Neural progenitor cell (in vitro differentiated cells): ENCODE results near the gene ACOT7. TPM values are rescaled to one million over a fixed set of nuclear protein-coding genes. Genes with fewer than 3 reads are reported as not detected.
A peak's percentile ranks its signal among the peaks of the same experiment; 100 is the strongest.

ENCODE experiments used
- DNase-seq: peaks from one replicate; pipeline ENCODE4 v3.0.0-alpha.2; 2016; ENCODE audit warnings: low spot score
- H2AFZ ChIP-seq: fragments of 200-600 bp; sonication (generic); replicated peaks from 2 replicates; pipeline ENCODE4 v1.6.1; 2016; ENCODE audit warnings: antibody characterized with exemption
- H3F3A ChIP-seq: fragments of 200-600 bp; sonication (generic); 2 replicates; pipeline ENCODE4 v1.6.1; 2016; ENCODE audit warnings: antibody characterized with exemption, low read depth
- H3K27ac ChIP-seq: fragments of 200-600 bp; sonication (generic); 2 replicates; pipeline ENCODE4 v1.5.1; 2016; ENCODE audit warnings: mild to moderate bottlenecking
- H3K27me3 ChIP-seq: fragments of 200-600 bp; sonication (generic); 2 replicates; pipeline ENCODE4 v1.6.1; 2016; ENCODE audit warnings: mild to moderate bottlenecking, moderate library complexity
- H3K36me3 ChIP-seq: fragments of 200-600 bp; sonication (generic); 2 replicates; pipeline ENCODE4 v1.5.1; 2016
- H3K4me1 ChIP-seq: fragments of 200-600 bp; sonication (generic); 2 replicates; pipeline ENCODE4 v1.6.1; 2016; ENCODE audit warnings: mixed run types
- H3K4me2 ChIP-seq: fragments of 200-600 bp; sonication (generic); 2 replicates; pipeline ENCODE4 v1.6.1; 2016
- H3K4me3 ChIP-seq: fragments of 200-600 bp; sonication (generic); 2 replicates; pipeline ENCODE4 v1.5.1; 2016
- H3K79me2 ChIP-seq: fragments of 200-600 bp; sonication (generic); 2 replicates; pipeline ENCODE4 v1.6.1; 2016; ENCODE audit warnings: low read depth
- H3K9ac ChIP-seq: fragments of 200-600 bp; sonication (generic); 2 replicates; pipeline ENCODE4 v1.6.1; 2016
- H3K9me3 ChIP-seq: fragments of 200-600 bp; sonication (generic); 2 replicates; pipeline ENCODE4 v1.5.1; 2016; ENCODE audit warnings: low read depth
- H4K20me1 ChIP-seq: fragments of 200-600 bp; sonication (generic); 2 replicates; pipeline ENCODE4 v1.6.1; 2016; ENCODE audit warnings: low read depth
- H3K27ac Mint-ChIP-seq: 3 replicates; pipeline ENCODE4 v1.8.0; 2021; ENCODE audit warnings: mixed read lengths
- H3K27me3 Mint-ChIP-seq: 2 replicates; pipeline ENCODE4 v1.8.0; 2022; ENCODE audit warnings: low read depth, mild to moderate bottlenecking, inconsistent platforms, moderate library complexity, mixed read lengths; ENCODE audit not compliant: insufficient read depth
- H3K36me3 Mint-ChIP-seq: 3 replicates; pipeline ENCODE4 v1.8.0; 2021; ENCODE audit warnings: mixed read lengths
- H3K4me1 Mint-ChIP-seq: 3 replicates; pipeline ENCODE4 v1.8.0; 2021; ENCODE audit warnings: mixed read lengths
- H3K4me3 Mint-ChIP-seq: 3 replicates; pipeline ENCODE4 v1.8.0; 2021; ENCODE audit warnings: mild to moderate bottlenecking, moderate library complexity, mixed read lengths
- H3K9me3 Mint-ChIP-seq: 3 replicates; pipeline ENCODE4 v1.8.0; 2020; ENCODE audit warnings: mixed read lengths
- CTCF ChIP-seq: fragments of 200-600 bp; sonication (generic); IDR thresholded peaks from 2 replicates; pipeline ENCODE4 v1.5.1; 2017; ENCODE audit warnings: antibody characterized with exemption, mild to moderate bottlenecking
- EZH2 ChIP-seq: fragments of 200-600 bp; sonication (generic); IDR thresholded peaks from 2 replicates; pipeline ENCODE4 v1.6.1; 2017; ENCODE audit warnings: antibody characterized with exemption, mild to moderate bottlenecking, moderate library complexity
- EZH2phosphoT487 ChIP-seq: fragments of 200-600 bp; sonication (generic); IDR thresholded peaks from 2 replicates; pipeline ENCODE4 v1.6.1; 2017; ENCODE audit warnings: antibody characterized with exemption
- total RNA-seq: library from RNA; depleted of rRNA; stranded (reverse); fragments of >200 nt; gene quantifications from 2 replicates; pipeline ENCODE4 v1.2.3, GENCODE V29; 2015; ENCODE audit warnings: low replicate concordance

Gene ACOT7
- total RNA-seq, 1 donor from 2014 or later, result 19.6 TPM

- Histone ChIP-seq H3K36me3 (no peaks in the 10 kb centered on the region), H3K27me3 (peaks cover 43% of the 10 kb centered on the region), H3F3A (peaks cover 54% of the 10 kb centered on the region), H3K9me3 (no peaks in the 10 kb centered on the region), H2AFZ (no peak overlapping the region), H3K27ac (no peak overlapping the region), H4K20me1 (peaks cover 89% of the 10 kb centered on the region), H3K79me2 (peaks cover 10% of the 10 kb centered on the region), H3K4me3 (peak overlapping the region; percentile 40), H3K4me2 (peak overlapping the region; percentile 64), H3K9ac (no peak overlapping the region), H3K4me1 (peaks cover 5% of the 10 kb centered on the region)
- H3K4me3 Mint-ChIP-seq, result no peak overlapping the region
- DNase-seq, result peak; percentile 77
- H3K4me1 Mint-ChIP-seq, result peaks cover 22% of the 10 kb centered on the region
- H3K36me3 Mint-ChIP-seq, result no peaks in the 10 kb centered on the region
- no peak overlapping the region for H3K27ac Mint-ChIP-seq
- H3K9me3 Mint-ChIP-seq, result no peaks in the 10 kb centered on the region
- peaks cover 32% of the 10 kb centered on the region for H3K27me3 Mint-ChIP-seq
- TF ChIP-seq EZH2 (peak; percentile 14), EZH2phosphoT487 (no peak)
Measured at GRCh38 chr1:6248932-6249738, 144.4 kb downstream of the ACOT7 start.

GRCh38 chr1:6248161-6248776 is 145.3 kb downstream of the ACOT7 start:
- H3K27ac ChIP-seq, result no peak overlapping the region
- H3K27me3 Mint-ChIP-seq, result peaks cover 39% of the 10 kb centered on the region
- no peak overlapping the region for H2AFZ ChIP-seq
- H3K4me3 Mint-ChIP-seq, result peak overlapping the region; percentile 52
- H3K4me3 ChIP-seq, result no peak overlapping the region
- H3K9me3 ChIP-seq, result no peaks in the 10 kb centered on the region
- H3K9ac ChIP-seq, result no peak overlapping the region
- peaks cover 82% of the 10 kb centered on the region for H4K20me1 ChIP-seq
- H3K4me1 ChIP-seq, result peaks cover 14% of the 10 kb centered on the region
- TF ChIP-seq EZH2phosphoT487 (no peak), CTCF (no peak), EZH2 (no peak)
- no peak overlapping the region for H3K4me2 ChIP-seq
- peaks cover 30% of the 10 kb centered on the region for H3K4me1 Mint-ChIP-seq
- H3K9me3 Mint-ChIP-seq, result no peaks in the 10 kb centered on the region
- H3K36me3 ChIP-seq, result no peaks in the 10 kb centered on the region
- peaks cover 61% of the 10 kb centered on the region for H3F3A ChIP-seq
- H3K27ac Mint-ChIP-seq, result no peak overlapping the region
- H3K27me3 ChIP-seq, result peaks cover 51% of the 10 kb centered on the region
- H3K79me2 ChIP-seq, result peaks cover 18% of the 10 kb centered on the region
- no peak for DNase-seq
- H3K36me3 Mint-ChIP-seq, result no peaks in the 10 kb centered on the region

GRCh38 chr1:6247651-6248050 is 145.9 kb downstream of the ACOT7 start:
- no peak overlapping the region for H2AFZ ChIP-seq
- TF ChIP-seq EZH2, result no peak
- no peak for TF ChIP-seq EZH2phosphoT487
- TF ChIP-seq CTCF, result no peak
- peaks cover 40% of the 10 kb centered on the region for H3K27me3 Mint-ChIP-seq
- no peak overlapping the region for H3K27ac ChIP-seq
- no peaks in the 10 kb centered on the region for H3K9me3 Mint-ChIP-seq
- no peak overlapping the region for H3K9ac ChIP-seq
- no peaks in the 10 kb centered on the region for H3K9me3 ChIP-seq
- peaks cover 67% of the 10 kb centered on the region for H3F3A ChIP-seq
- DNase-seq, result no peak
- no peak overlapping the region for H3K4me3 ChIP-seq
- H3K27me3 ChIP-seq, result peaks cover 53% of the 10 kb centered on the region
- no peaks in the 10 kb centered on the region for H3K36me3 ChIP-seq
- peaks cover 32% of the 10 kb centered on the region for H3K4me1 Mint-ChIP-seq
- peaks cover 76% of the 10 kb centered on the region for H4K20me1 ChIP-seq
- H3K4me3 Mint-ChIP-seq, result peak overlapping the region; percentile 35
- H3K36me3 Mint-ChIP-seq, result no peaks in the 10 kb centered on the region
- no peak overlapping the region for H3K4me2 ChIP-seq
- no peak overlapping the region for H3K27ac Mint-ChIP-seq
- H3K79me2 ChIP-seq, result peaks cover 23% of the 10 kb centered on the region
- H3K4me1 ChIP-seq, result peaks cover 20% of the 10 kb centered on the region
